ENCODE results near the gene PRPF4.

Gene PRPF4

GRCh38 chr9:113266174-113266573, 9.3 kb upstream of the PRPF4 start:
- Histone ChIP-seq H3K9me3 (ENCODE audit: insufficient read depth, low read depth, low read length) (no peaks in the 10 kb centered on the region), H3K9ac (ENCODE audit: low read depth, low read length, poor library complexity, severe bottlenecking) (no peak overlapping the region), H3K9me2 (replicated peaks; ENCODE audit: low read depth, low read length) (no peaks in the 10 kb centered on the region), H3F3A (ENCODE audit: low read depth) (no peaks in the 10 kb centered on the region), H3K36me3 (ENCODE audit: insufficient read depth, low read length) (peaks cover 21% of the 10 kb centered on the region; the same call in 1 of the 2 replicates), H4K20me1 (ENCODE audit: insufficient read depth, low read length, poor library complexity, severe bottlenecking) (no peaks in the 10 kb centered on the region), H2AFZ (ENCODE audit: low read length) (no peak overlapping the region), H3K79me2 (ENCODE audit: insufficient read depth, low read length) (no peaks in the 10 kb centered on the region), H3K4me2 (ENCODE audit: low read depth, low read length, poor library complexity, severe bottlenecking) (no peak overlapping the region), H3K4me1 (ENCODE audit: insufficient read depth, low read length, poor library complexity, severe bottlenecking) (peaks cover 4% of the 10 kb centered on the region), H3K27me3 (ENCODE audit: insufficient read depth, low read length, poor library complexity, severe bottlenecking) (no peaks in the 10 kb centered on the region), H3K4me3 (ENCODE audit: low read length, poor library complexity, severe bottlenecking) (no peak overlapping the region)
- no peak for TF ChIP-seq EZH2phosphoT487 (IDR thresholded peaks at IDR 0.05; ENCODE audit: borderline replicate concordance)
- TF ChIP-seq, protein P1, sequence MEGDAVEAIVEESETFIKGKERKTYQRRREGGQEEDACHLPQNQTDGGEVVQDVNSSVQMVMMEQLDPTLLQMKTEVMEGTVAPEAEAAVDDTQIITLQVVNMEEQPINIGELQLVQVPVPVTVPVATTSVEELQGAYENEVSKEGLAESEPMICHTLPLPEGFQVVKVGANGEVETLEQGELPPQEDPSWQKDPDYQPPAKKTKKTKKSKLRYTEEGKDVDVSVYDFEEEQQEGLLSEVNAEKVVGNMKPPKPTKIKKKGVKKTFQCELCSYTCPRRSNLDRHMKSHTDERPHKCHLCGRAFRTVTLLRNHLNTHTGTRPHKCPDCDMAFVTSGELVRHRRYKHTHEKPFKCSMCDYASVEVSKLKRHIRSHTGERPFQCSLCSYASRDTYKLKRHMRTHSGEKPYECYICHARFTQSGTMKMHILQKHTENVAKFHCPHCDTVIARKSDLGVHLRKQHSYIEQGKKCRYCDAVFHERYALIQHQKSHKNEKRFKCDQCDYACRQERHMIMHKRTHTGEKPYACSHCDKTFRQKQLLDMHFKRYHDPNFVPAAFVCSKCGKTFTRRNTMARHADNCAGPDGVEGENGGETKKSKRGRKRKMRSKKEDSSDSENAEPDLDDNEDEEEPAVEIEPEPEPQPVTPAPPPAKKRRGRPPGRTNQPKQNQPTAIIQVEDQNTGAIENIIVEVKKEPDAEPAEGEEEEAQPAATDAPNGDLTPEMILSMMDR (conservative IDR thresholded peaks at IDR 0.05; ENCODE audit: low read length): no peak

GRCh38 chr9:113267911-113268566, 7.4 kb upstream of the PRPF4 start:
- no peak for TF ChIP-seq EZH2phosphoT487 (IDR thresholded peaks at IDR 0.05; ENCODE audit: borderline replicate concordance)
- TF ChIP-seq, protein P1 (conservative IDR thresholded peaks at IDR 0.05; ENCODE audit: low read length): no peak
- Histone ChIP-seq H3K9me3 (ENCODE audit: insufficient read depth, low read depth, low read length) (no peaks in the 10 kb centered on the region), H3K9me2 (replicated peaks; ENCODE audit: low read depth, low read length) (no peaks in the 10 kb centered on the region), H3K36me3 (ENCODE audit: insufficient read depth, low read length) (peaks cover 13% of the 10 kb centered on the region; the same call in 1 of the 2 replicates), H3K4me1 (ENCODE audit: insufficient read depth, low read length, poor library complexity, severe bottlenecking) (peaks cover 4% of the 10 kb centered on the region), H3K79me2 (ENCODE audit: insufficient read depth, low read length) (no peaks in the 10 kb centered on the region), H3F3A (ENCODE audit: low read depth) (no peaks in the 10 kb centered on the region), H3K9ac (ENCODE audit: low read depth, low read length, poor library complexity, severe bottlenecking) (no peak overlapping the region), H4K20me1 (ENCODE audit: insufficient read depth, low read length, poor library complexity, severe bottlenecking) (no peaks in the 10 kb centered on the region), H2AFZ (ENCODE audit: low read length) (no peak overlapping the region), H3K4me3 (ENCODE audit: low read length, poor library complexity, severe bottlenecking) (no peak overlapping the region), H3K27me3 (ENCODE audit: insufficient read depth, low read length, poor library complexity, severe bottlenecking) (no peaks in the 10 kb centered on the region), H3K4me2 (ENCODE audit: low read depth, low read length, poor library complexity, severe bottlenecking) (no peak overlapping the region)

DNA sequence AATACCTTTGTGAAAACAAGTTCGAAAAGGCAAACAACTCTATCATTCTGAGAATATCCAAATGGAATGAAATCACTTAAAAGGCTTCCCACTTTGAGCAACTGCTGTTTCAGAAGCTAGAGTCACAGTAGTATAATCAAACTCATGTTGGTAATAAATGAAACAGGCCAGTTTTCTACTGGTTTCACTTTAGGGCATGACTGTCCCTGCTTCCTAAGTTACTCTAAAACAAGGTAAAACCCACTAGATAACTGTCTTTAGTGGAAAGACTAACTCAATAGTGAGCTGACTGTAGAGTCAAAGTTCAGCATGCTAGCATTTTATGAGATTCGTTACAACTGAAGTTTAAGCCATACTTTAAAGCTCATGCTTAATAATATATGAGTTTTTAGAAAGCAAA, 6.1 kb upstream of the PRPF4 start:
- TF ChIP-seq, protein P1 (conservative IDR thresholded peaks at IDR 0.05; ENCODE audit: low read length): no peak
- no peak for TF ChIP-seq EZH2phosphoT487 (IDR thresholded peaks at IDR 0.05; ENCODE audit: borderline replicate concordance)
- Histone ChIP-seq H3K27me3 (ENCODE audit: insufficient read depth, low read length, poor library complexity, severe bottlenecking) (no peaks in the 10 kb centered on the region), H3K4me2 (ENCODE audit: low read depth, low read length, poor library complexity, severe bottlenecking) (no peak overlapping the region), H3K79me2 (ENCODE audit: insufficient read depth, low read length) (peaks cover 10% of the 10 kb centered on the region), H3K9me3 (ENCODE audit: insufficient read depth, low read depth, low read length) (no peaks in the 10 kb centered on the region), H3K9me2 (replicated peaks; ENCODE audit: low read depth, low read length) (no peaks in the 10 kb centered on the region), H3K4me1 (ENCODE audit: insufficient read depth, low read length, poor library complexity, severe bottlenecking) (peaks cover 10% of the 10 kb centered on the region), H3F3A (ENCODE audit: low read depth) (no peaks in the 10 kb centered on the region), H3K9ac (ENCODE audit: low read depth, low read length, poor library complexity, severe bottlenecking) (no peak overlapping the region), H2AFZ (ENCODE audit: low read length) (no peak overlapping the region), H3K4me3 (ENCODE audit: low read length, poor library complexity, severe bottlenecking) (no peak overlapping the region), H3K36me3 (ENCODE audit: insufficient read depth, low read length) (peaks cover 13% of the 10 kb centered on the region; the same call in 1 of the 2 replicates), H4K20me1 (ENCODE audit: insufficient read depth, low read length, poor library complexity, severe bottlenecking) (peaks cover 7% of the 10 kb centered on the region)
